ENCODE data around the gene RASSF1. TPM values are rescaled to one million over a fixed set of nuclear protein-coding genes. Genes with fewer than 3 reads are reported as not detected.

Gene RASSF1
- total RNA-seq, 2 donors from 2014 or later: 9.4 to 17.2 TPM

DNA sequence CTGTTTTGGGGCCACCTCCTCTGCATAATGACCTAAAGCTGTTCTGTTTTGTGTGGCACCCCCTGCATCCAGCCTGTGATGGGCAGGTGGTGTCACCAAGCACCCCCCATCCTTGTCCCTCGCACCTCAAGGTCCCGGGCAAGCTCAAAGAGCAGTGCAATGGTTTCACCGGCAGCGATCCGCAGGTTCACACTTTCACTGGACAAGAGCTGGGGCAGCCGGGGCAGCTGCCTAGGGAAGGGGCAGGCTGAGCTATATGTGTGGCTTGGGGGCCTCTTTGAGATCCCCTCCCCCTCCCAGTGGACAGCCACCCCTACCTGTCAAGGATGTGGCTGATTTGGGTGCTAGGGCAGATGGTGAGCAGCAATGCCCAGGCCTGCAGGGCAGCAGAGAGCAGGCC, 51.5 kb downstream of the RASSF1 start:
- Mint-ChIP-seq H3K27me3 (ENCODE audit: insufficient read depth) (no peaks in the 10 kb centered on the region), H3K4me3 (no peak overlapping the region), H3K36me3 (ENCODE audit: low read depth) (peaks cover 30% of the 10 kb centered on the region), H3K9me3 (no peaks in the 10 kb centered on the region), H3K27ac (no peak overlapping the region), H3K4me1 (peaks cover 11% of the 10 kb centered on the region)
- Histone ChIP-seq H3K36me3 (ENCODE audit: control insufficient read depth, insufficient read depth, low read length) (peaks cover 29% of the 10 kb centered on the region), H3K27me3 (ENCODE audit: control insufficient read depth, insufficient read depth, low read length, poor library complexity, severe bottlenecking) (no peaks in the 10 kb centered on the region), H3K4me3 (ENCODE audit: low read length) (no peak overlapping the region), H3K9ac (ENCODE audit: extremely low read depth, low read length, poor library complexity, severe bottlenecking) (no peak overlapping the region), H3K4me1 (ENCODE audit: control insufficient read depth, insufficient read depth, low read length) (no peaks in the 10 kb centered on the region), H3K9me3 (ENCODE audit: control insufficient read depth, low read length) (no peaks in the 10 kb centered on the region), H3K27ac (ENCODE audit: low read depth, low read length) (no peak overlapping the region)
- no peak for DNase-seq
- TF ChIP-seq, protein P1, sequence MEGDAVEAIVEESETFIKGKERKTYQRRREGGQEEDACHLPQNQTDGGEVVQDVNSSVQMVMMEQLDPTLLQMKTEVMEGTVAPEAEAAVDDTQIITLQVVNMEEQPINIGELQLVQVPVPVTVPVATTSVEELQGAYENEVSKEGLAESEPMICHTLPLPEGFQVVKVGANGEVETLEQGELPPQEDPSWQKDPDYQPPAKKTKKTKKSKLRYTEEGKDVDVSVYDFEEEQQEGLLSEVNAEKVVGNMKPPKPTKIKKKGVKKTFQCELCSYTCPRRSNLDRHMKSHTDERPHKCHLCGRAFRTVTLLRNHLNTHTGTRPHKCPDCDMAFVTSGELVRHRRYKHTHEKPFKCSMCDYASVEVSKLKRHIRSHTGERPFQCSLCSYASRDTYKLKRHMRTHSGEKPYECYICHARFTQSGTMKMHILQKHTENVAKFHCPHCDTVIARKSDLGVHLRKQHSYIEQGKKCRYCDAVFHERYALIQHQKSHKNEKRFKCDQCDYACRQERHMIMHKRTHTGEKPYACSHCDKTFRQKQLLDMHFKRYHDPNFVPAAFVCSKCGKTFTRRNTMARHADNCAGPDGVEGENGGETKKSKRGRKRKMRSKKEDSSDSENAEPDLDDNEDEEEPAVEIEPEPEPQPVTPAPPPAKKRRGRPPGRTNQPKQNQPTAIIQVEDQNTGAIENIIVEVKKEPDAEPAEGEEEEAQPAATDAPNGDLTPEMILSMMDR (conservative IDR thresholded peaks at IDR 0.05): no peak
- 96 to 97% methylated on average over 5 to 6 of the region's 6 CpGs for WGBS, 2 experiments (ENCODE audit: insufficient coverage in 1 of 2, insufficient read length in 1 of 2)

DNA sequence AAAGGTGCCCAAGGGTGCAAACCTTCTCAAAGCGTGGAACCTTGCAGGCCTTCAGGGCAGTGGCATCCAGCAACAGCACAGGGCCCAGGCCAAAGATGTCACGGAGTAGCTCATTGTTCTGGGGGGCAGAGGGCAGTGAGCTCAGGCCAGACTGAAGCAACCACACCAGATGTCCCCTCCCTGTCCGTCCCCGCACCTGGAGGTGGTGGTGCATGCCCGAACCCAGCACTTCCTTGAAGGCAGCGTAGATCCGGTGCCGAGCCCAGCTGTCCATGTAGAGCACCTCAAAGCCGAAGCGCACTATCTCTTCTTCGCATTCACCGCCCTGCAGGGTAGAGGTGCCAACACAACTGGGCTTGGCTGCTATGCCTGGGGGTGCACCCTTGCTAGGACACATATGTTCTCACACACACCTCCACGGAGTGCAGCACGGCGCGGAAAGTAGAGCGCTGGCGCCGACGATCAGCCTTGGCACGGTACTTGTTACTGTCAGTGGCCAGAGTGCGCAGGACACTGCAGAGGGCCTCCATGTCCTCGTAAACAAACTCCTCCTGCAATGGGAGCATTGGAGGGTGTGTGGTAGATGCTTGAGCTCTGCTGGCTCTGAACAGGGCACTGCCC, 52.1 kb downstream of the RASSF1 start:
- Mint-ChIP-seq H3K9me3 (no peaks in the 10 kb centered on the region), H3K27ac (no peak overlapping the region), H3K27me3 (ENCODE audit: insufficient read depth) (no peaks in the 10 kb centered on the region), H3K4me1 (peaks cover 11% of the 10 kb centered on the region), H3K36me3 (ENCODE audit: low read depth) (peaks cover 30% of the 10 kb centered on the region), H3K4me3 (no peak overlapping the region)
- Histone ChIP-seq H3K9me3 (ENCODE audit: control insufficient read depth, low read length) (no peaks in the 10 kb centered on the region), H3K27me3 (ENCODE audit: control insufficient read depth, insufficient read depth, low read length, poor library complexity, severe bottlenecking) (no peaks in the 10 kb centered on the region), H3K4me3 (ENCODE audit: low read length) (no peak overlapping the region), H3K9ac (ENCODE audit: extremely low read depth, low read length, poor library complexity, severe bottlenecking) (no peak overlapping the region), H3K27ac (ENCODE audit: low read depth, low read length) (no peak overlapping the region), H3K4me1 (ENCODE audit: control insufficient read depth, insufficient read depth, low read length) (no peaks in the 10 kb centered on the region), H3K36me3 (ENCODE audit: control insufficient read depth, insufficient read depth, low read length) (peaks cover 29% of the 10 kb centered on the region)
- WGBS, 2 experiments (ENCODE audit: insufficient coverage in 1 of 2, insufficient read length in 1 of 2): 95 to 98% methylated on average over 23 of the region's 23 CpGs
- peak; percentile 33 for DNase-seq
- TF ChIP-seq, protein P1 (conservative IDR thresholded peaks at IDR 0.05): no peak

DNA sequence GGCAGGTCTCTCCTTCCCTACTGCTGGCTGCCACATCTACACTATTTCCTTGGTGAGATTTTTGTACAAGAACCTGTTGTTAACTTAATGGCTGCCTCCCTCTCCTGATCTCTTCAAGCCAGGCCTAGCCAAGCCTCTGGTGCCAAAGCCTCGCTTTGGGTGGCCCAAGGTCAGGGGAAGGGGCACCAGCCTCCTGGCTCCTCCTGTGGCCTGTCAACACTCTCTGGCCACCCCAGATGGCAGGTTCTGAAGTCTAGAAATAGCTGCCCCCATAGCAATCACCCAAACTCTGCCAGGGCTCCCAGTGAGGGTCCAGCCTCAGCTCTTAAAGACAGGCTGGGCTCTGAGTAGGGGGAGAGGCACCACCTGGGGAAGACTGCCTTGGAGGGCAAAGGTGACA, 53.4 kb downstream of the RASSF1 start:
- 86 to 98% methylated on average over 1 of the region's 1 CpG for WGBS, 2 experiments (ENCODE audit: insufficient coverage in 1 of 2, insufficient read length in 1 of 2)
- Mint-ChIP-seq H3K4me1 (peaks cover 5% of the 10 kb centered on the region), H3K27me3 (ENCODE audit: insufficient read depth) (peaks cover 1% of the 10 kb centered on the region), H3K4me3 (no peak overlapping the region), H3K27ac (no peak overlapping the region), H3K36me3 (ENCODE audit: low read depth) (peaks cover 30% of the 10 kb centered on the region), H3K9me3 (no peaks in the 10 kb centered on the region)
- TF ChIP-seq, protein P1 (conservative IDR thresholded peaks at IDR 0.05): no peak
- Histone ChIP-seq H3K27me3 (ENCODE audit: control insufficient read depth, insufficient read depth, low read length, poor library complexity, severe bottlenecking) (no peaks in the 10 kb centered on the region), H3K4me3 (ENCODE audit: low read length) (no peak overlapping the region), H3K27ac (ENCODE audit: low read depth, low read length) (no peak overlapping the region), H3K9ac (ENCODE audit: extremely low read depth, low read length, poor library complexity, severe bottlenecking) (no peak overlapping the region), H3K36me3 (ENCODE audit: control insufficient read depth, insufficient read depth, low read length) (peaks cover 29% of the 10 kb centered on the region), H3K9me3 (ENCODE audit: control insufficient read depth, low read length) (no peaks in the 10 kb centered on the region), H3K4me1 (ENCODE audit: control insufficient read depth, insufficient read depth, low read length) (no peaks in the 10 kb centered on the region)
- no peak for DNase-seq

Measured in endodermal cell (in vitro differentiated cells).